ENCODE measurements around the gene DLGAP3.
A peak's percentile ranks its signal among the peaks of the same experiment; 100 is the strongest.

The DLGAP3 gene

DNA sequence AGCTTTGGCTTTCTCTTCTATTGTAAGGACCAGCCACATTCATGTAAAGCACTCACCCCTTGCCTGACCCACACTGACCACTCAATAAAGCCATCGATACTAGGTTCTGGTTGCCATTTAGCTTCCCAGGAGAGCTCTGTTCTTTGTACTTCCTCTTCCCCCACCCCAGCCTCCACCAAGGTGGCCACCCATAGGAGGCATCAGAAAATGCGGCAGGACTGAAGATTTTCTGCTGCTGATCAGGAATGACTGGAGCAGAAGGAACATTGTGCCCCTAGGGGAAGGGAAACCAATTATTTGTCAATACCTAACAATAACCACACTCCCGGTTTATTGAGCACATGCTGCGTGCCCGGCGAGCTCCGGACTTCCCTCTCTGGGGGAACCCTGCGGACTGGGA lies 64.7 kb downstream of the DLGAP3 start:
- no peak for DNase-seq

DNA sequence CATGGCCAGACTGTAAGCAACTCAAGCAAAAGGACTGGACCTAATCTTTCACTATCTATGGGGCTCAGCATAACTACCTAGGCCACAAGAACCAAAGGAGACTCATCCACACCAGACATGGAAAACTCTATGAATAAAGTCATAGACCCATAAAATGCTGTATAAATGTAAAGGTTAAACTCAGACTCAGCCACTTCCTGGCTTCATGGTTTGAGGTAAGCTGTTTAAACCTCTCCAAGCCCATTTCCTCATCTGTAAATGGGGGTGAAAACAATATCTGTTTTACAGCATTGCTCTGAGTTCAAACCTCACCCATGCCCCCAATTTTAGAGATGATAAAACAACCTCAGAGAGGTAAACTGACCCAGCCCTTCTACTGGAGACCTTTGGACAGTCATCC lies 65.9 kb downstream of the DLGAP3 start:
- DNase-seq = no peak

DNA sequence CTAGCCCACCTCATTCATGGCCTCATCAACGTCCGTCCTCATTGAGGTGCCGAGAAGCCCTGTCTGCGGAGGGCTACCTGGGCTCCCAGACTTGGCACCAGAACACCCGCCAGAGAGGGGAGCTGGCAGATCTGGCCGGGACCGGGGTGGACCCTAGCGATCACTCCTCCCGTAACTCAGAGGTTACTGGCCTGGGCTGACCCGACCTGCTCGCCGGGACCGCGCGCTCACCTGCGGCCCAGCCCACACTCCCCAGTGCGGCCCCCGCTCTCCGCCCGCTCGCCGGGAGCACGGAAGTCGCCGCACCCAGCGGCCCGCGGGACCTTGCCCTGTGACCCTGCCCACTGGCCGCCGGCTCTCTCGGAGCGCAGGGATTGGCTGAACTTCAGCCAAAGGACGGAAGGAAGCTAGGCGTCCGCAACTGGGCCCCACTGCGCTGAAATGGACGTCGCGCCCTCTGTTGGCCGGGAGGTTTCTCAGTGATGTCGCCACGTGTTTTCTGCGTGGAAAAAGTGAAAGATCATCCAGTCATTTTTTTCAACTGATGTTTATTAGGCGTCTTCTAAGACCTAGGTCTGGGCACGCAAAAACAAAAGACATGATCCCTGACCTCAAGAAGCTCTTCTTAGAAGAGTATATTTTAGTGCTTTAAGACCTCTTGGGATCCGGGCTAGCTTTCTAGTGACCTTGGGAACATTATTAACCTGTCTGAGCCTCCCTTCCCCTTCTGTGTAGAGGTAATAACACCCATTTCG lies 69.8 kb downstream of the DLGAP3 start, which contains the start of gene SMIM12:
TSS of gene SMIM12 (minus strand) at position 304 of the 755 bp plus-strand sequence. CDS start 3,772 bp downstream, outside the sequence.
- DNase-seq = peak; percentile 85

DNA sequence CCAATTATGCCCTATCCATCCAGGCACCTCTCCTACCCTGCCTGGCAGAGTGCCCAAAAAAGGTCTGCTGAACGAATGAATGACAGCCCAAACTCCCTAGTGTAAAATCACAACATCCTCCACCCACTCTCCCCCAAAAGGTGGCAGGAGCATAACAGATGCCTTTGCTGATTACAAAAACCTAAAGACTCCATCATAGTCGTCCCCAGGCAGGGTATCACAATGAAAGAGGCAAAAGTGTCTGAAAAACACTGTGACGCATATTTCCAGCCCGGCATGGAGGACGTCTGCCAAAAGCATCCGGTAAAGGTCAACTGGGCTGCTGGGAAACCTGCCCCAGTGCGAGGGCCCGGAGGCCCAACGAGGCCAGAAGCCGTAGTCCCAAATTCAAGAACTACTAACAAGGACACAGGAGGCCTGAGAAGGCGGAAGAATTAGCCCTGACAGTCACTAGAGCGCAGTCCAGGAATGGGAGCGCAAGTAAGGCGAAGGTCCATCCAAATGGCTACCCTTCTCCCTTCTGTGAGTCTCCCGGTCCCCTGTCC lies 70.5 kb downstream of the DLGAP3 start:
- DNase-seq = no peak

DNA sequence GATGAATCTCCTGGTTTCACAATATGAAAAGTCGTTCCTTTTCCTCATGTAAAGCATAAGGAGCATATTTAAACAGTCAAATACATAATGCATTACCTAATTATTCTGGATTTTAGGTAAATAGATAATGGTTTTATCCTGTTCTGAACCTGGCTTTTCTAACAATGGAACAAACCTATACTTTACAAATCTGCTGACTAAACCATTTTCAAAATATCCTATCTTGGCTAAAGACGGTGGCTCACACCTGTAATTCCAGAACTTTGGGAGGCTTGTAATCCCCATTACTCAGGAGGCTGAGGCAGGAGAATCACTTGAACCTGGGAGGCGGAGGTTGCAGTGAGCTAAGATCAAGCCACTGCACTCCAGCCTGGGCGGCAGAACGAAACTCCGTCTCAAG lies 72.8 kb downstream of the DLGAP3 start:
- DNase-seq = no peak

DNA sequence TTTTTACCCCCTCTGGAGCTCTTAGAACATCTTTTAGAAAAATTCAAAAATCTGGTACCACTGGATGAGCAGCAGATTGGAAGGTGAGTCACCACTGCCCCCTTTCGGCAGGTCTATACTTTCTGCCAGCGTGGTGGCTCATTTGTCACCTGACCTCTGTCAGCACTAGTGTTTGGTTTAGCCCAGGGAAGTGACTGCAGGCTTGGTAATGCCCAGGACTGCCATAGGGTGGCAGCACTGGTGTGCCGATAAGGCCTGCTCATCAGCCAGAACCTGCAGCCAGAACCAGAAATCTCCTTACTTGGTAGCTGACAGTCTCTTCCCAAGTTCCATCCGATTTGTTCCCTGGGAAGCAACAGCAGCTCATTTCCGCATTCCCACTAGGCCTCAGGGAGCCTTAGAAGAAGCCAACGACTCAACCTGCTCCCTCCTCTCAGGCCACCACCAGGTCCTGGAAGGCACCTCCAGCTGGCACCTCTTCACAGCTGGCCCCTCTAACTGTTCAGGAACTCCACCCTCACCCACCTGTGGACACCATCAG lies 76.7 kb downstream of the DLGAP3 start:
- DNase-seq = peak; percentile 93

DNA sequence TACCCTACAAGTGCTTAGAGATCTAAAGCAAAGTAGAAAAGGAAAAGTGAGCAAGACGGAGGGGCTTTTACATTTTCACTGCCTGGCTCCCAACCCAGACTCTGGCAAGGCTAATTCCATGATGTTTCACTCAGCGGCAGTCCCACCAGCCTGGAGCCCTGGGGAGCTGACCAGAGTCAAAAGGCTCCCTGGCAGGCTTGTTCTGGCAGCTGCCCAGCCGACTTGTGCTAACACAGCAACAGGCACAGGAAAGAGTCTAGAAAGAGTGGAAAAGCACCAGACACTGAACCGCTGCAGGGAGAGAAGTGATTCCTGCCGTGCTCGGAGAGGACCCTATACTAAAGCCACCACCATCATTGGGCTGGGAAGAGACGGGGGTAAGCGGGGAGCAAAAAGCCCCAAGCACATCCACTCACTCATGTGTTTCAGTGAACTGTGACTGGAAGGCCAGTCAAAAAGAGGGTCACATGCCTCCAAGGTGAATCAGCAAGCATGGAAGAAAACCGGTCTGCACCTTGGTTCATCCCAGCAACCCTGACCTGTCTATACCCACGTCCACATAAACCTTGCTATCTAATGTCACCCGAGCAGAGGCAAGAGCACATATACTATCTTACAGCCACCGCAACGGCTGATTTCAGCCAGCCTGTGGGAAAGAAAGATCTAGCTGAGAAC lies 77.9 kb downstream of the DLGAP3 start:
- no peak for DNase-seq

DNA sequence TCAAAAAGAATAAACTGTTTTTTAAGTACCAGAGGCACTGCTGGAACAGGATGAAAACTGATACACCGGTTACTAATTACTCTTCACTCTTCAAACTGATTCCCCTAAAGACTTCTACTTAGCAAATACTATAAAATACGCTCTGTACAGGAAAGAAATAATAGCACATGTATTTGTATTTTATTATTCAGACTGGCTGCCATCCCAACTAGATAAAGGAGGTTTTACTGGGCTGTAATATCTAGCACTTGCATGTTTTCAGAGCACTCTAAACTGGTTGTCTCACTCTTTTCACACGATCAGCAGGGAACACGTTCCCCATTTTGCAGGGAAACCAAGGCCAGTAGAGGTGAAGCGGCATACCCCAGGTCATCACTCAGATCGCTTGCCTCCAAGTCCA lies 79.1 kb downstream of the DLGAP3 start:
- DNase-seq = no peak

DNA sequence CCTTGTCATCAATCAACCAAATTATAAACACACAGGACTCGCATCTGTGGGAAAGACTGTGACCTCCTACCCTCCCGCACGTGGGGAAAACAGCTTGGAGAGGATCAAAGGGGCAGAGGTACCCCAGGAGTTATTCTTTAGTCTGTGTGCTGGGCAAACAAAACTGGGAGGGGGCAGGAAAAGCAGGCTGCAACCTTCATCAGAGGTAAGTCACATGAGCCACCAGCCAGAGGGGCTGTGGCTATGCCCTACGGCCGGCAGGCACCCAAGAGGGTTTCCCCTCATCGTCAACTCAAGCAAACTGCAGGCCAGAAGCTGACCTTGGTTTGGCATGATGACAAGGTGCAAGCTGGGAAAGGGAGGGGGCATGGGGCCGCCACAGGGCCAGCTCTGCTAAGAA lies 82.4 kb downstream of the DLGAP3 start:
- DNase-seq = no peak

DNA sequence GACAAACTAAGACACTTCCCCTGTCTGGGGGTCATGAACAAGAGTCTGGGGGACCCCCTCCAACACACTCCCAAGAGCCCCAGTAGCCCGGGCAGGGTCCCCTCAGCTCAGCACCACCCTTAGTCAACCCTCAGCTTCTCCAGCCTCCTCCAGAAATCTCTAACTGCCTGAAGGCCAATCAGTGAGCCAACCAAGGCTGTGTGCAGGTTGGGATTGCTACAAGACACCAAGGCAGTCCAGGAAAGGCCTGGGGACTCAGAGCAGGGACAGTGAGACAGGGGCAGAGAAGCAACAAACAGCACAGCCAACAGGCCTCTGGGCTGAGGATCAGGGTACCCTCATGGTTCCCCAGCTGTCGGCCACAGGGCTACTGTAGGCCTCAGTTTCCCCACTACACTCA lies 83.2 kb downstream of the DLGAP3 start:
- DNase-seq = no peak

DNA sequence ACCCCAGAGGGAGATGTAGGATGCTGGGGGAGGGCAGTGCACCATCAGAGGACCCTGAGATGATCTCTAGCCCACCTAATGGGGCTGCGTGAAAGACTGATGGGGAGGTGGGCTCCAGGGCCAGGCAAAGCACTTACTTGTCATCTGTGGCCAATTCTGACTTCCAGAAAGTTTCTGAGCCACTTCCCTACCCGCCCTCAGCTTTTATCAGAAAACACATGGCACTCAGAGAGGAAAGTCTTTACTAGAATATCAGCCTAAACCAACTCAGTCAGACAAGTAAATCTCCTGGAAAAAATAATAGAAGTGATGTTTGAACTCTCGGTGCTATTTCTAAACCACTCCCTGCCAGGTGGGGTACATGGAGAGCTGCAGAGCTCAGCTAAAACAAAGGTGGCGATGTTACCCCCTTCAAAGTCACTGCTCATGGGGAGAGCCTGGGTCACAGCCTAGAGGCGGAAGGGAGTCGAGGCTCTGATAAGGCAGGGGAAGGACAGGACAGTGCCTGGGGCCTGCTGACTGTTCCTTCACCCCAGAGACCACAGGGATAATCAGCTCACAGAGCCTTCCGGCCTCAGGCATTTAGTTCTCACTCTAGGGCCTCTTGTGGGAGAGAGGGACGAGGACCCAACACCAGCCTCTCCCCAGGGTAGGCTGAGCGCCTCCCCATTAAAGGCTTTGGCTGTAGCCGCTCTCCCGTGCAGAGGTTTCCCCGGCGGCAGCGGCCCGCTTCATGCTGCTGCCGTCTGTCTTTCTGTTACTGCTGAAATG lies 84.1 kb downstream of the DLGAP3 start:
- no peak for DNase-seq

DNA sequence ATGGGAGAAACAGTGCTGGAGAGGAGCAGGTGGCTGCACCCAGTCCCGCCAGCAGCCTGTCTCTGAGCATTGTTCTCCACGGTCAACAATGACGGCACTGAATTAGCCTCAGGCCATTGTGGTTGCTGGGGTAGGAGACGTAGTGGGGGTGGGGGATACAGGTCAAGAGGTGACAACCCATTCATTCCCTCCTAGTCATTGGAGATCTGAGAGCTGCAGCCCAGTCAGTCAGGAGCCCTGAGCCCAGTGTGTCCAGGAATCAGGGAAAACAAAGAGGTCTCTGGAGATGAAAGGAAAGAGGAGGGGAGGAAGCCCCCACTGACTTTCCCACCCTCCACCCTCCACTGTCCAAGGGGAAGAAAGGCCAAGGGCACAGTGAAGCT lies 85.2 kb downstream of the DLGAP3 start:
- DNase-seq = no peak

DNA sequence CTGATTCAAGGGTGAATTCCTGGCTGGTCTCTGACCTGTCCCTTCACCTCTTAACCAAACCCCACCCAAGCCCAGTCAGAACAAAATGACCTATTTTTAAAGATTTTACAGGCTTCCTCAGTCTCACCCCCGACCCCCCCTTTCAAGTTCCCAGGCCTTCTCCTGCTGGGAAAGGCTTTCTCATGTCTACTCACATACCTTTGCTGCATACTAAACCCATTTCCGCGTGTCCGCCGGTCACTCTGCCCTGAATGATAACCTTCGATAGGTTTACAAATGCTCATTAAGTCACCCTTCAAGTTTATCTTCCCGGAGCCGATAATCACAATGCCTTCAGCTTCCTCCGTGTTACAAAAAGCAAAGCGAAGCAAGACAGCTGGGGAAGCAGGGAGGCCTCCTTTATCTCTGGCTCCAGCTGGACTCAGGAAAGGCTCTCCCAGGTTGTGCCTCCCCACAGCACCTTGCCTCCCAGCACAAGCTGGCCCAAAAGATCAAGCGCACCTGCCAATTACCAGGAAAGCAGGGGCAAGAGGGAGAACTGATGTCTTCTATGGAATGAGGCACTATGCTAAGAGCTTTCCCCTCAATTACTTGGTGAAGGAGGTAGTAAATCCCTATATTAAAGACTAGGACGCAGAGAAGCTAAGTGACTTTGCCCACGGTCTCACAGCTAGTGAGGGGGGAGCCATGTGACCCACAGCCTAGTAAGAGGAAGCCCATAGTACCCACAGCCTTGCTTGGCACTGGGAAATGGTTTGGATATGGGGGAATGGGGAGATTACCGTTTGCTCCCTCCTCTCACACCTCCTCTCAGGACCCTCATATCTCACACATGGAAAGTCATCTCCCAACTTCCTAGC lies 85.8 kb downstream of the DLGAP3 start:
- no peak for DNase-seq

DNA sequence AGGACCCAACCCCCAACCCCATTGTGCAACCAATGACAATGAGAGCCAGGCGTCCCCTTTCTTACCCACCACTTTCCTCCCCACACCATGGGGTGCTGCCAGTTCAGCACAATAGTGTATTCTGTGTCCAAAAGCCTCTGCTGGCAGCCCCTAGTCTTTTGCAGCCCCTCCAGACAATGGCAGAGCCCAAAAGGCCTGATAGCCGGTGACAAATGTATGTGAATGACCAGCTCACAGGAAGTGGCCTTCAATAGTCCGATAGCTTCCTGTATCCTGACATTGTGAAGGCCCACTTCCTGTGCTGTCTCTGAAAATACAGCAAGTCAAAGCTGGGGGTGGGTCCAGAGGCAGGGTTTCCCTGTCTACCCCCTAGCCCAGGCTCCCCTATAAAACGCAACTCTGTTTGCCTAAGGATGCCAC lies 86.5 kb downstream of the DLGAP3 start:
- DNase-seq = no peak

DNA sequence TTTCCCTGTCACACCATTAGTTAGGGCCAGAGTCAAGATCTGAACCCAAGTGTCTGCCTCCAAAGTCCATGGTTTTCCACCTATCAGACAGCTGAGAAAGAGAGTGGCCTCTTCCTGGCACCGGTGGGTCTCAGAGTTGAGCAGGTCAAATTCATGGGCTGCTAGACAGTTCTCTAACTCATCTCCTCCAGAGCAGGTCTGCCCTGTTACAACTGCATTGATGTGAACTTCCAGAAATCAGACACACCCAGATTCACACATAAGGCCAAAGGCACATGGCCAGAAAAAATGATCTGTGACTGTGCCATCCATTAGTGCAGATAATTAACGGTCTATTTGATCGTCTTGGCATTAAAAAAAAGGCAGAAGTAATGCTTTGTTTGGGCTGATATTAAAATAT lies 87.4 kb downstream of the DLGAP3 start:
- no peak for DNase-seq

DNA sequence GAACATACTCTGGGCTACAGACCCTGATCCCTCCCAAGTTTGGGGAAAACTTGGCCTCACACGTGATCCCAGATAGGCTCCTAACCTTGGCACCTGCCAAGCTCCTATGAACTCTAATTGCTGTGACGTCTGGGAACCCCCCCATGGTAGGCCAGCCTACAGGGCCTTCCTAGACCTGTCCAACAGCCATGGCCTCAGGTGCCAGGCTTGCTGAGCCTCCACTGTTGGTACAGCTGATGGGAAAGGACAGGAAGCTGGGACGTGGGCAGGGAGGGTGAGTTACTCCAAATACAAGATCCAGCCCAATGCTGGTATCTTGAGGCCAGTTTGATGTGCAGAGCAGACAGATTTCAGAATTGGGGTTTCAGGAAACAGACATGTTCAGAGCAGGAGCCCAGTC lies 89.0 kb downstream of the DLGAP3 start:
- DNase-seq = no peak

DNA sequence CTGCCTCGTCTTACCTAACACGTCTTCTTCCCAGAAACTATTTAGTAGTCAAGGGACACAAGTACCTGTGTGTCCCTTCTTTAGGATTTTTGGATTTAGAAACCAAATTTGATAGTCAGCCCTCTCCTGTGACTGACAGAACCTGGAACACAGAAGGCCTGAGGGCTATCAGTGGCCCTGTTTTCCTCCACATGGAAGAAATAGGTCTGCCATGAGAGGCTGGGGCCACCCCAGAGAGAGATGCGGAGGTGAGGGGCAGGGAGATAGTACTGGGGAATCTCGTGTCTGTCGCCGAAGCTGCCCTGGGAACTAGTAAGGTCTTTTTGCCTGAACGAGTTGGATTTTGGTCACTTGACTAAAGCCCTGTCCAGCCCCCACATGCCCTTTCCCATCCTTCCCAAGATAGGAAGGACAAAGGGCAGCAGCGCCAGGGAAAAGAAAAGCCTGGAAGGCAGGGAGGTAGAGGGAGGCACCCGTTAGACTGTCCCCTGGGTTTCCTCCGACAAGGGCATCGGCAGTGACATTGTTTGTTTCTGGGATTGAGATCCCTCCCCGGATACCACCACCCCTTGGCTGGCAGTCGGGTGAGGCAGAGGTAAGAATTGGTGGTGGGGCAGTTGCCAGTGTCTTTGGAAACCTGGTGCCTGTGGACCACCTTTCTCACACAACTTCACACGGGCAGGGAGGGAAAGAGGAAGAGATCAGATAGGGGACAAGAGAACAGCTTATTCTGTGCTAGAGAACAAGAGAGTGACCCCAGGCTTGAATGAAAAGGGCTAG lies 89.7 kb downstream of the DLGAP3 start:
- no peak for DNase-seq

DNA sequence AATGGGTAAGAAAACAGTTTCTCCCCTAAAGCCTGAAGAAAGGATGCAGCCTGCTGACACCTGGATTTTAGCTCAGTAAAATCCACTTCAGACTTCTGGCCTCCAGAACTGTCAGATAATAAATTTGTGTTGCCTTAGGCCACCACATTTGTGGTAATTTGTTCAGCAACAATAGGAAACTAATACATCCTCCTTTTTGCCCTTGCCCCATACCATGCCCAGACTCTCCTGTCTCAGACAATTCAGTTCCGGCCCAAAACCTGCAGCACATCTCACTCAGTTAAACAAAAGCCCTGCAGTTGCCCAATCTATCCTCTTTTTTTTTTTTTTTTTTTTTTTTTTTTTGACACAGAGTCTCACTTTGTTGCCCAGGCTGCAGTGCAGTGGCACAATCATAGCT lies 95.7 kb downstream of the DLGAP3 start:
- no peak for DNase-seq

DNA sequence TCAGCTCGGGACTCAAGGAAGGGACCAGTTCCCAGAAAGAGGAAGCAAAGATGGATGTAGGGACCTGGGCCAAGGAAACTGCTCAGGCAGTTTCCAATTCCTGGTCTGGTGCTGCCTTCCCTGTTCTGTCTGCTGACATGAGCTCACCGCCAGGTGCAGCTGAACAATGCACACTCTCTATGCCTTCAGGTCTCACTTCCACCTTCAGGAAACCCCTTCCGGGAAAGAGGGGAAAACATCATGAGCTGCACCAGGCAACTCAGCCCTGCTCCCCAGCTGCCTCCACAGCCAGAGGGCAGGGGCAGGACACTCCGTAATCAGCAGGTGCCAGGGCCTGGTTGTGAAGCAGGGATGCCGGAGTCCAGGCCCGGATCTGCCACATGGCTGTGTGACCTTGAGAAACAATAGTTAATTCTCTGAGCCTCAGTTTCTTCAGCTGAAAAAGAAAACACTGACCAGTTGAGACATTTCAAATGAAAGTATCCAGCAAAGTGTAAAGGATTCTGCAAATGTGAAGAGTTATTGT lies 97.7 kb downstream of the DLGAP3 start:
- DNase-seq = no peak

DNA sequence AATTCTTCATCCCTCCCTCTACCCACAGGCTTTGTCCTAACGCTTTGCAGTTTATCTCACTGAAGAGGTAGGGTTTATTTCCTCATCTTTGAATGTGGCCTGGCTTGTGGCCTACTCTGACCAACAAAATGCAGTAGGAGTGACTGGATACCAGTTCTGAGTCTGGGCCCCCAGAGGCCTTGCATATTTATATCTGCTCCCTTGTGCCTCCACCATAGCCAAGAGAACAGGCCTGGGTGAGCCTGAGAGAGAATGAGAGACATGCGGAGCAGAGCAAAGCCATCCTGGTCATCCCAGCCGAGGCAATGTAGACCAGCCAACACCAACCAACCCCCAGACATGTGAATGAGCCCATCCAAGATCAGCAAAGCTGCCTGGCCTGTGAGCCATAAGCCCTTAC lies 100.2 kb downstream of the DLGAP3 start:
- no peak for DNase-seq

DNA sequence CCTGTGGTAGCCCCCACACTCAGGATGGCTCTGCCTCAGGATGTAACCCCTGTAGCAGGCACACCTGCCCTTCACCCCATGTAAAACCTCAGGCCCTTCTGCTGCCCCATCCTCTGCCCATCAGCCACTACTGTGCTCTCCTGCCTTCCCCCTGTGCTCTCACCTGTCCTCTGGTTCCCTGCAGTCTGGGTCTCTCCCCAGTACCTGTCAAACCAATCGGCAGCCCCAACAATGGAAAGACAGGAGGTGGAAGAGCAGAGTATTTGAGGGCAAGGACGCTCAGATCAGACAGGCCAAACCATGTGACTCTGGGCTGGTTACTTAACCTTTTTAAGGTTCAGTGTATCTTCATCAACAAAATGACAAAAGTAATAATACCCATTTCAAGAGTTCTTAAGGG lies 100.8 kb downstream of the DLGAP3 start:
- no peak for DNase-seq

Data from NCI-H526 treated with DMSO at 0.1 percent for 48 hours (cell line).